Left lung (tissue), 14 donors: Measurements from ENCODE around the gene RAX. TPM values are rescaled to one million over a fixed set of nuclear protein-coding genes. Genes with fewer than 3 reads are reported as not detected.
A peak's percentile ranks its signal among the peaks of the same experiment; 100 is the strongest.

Experiments used
- ATAC-seq: fragments of 200-7000 bp; cut with Tn5 transposase; one replicate; pipeline ENCODE4 v1.9.1; 2020; ENCODE audit warnings: moderate library complexity
- DNase-seq, 4 donors: peaks; one replicate each; pipeline ENCODE4 v3.0.0-alpha.2; 2013 to 2020
- H3K27ac ChIP-seq, 2 donors: fragments of 200-600 bp; sonication (generic) in 1 of 2; one replicate each; pipeline versions ENCODE4 v1.5.0 to v1.8.0; 2020 to 2021
- H3K27me3 ChIP-seq, 2 donors: fragments of 200-600 bp; sonication (generic) in 1 of 2; one replicate each; pipeline versions ENCODE4 v1.5.0 to v1.8.0; 2020 to 2021
- H3K36me3 ChIP-seq, 2 donors: fragments of 200-600 bp; sonication (generic) in 1 of 2; one replicate each; pipeline versions ENCODE4 v1.5.0 to v1.8.0; 2020 to 2021
- H3K4me1 ChIP-seq, 2 donors: fragments of 200-600 bp; one replicate each; pipeline ENCODE4 v1.8.0; 2021
- H3K4me3 ChIP-seq, 2 donors: fragments of 200-600 bp; sonication (generic) in 1 of 2; one replicate each; pipeline versions ENCODE4 v1.5.0 to v1.8.0; 2020 to 2021; ENCODE audit warnings: mild to moderate bottlenecking in 1 of 2
- H3K9me3 ChIP-seq, 2 donors: fragments of 200-600 bp; sonication (generic) in 1 of 2; one replicate each; pipeline versions ENCODE4 v1.5.0 to v1.8.0; 2020 to 2021
- CTCF ChIP-seq, 2 donors: fragments of 200-600 bp; sonication (generic) in 1 of 2; IDR thresholded peaks; one replicate each; pipeline versions ENCODE4 v1.5.0 to v1.8.0; 2021; ENCODE audit warnings: antibody characterized with exemption in 2 of 2
- intact Hi-C, 2 donors: fragments of 100-400 bp; cut with DNase I; formaldehyde crosslinking; loops; one replicate each; pipeline versions ENCODE4 v1.11.2 to v1.14.2; 2022
- long read RNA-seq, 12 donors: library from polyadenylated mRNA in 2 of 12; unstranded in 2 of 12; transcript quantifications; one replicate each; pipeline ENCODE4 v2.0.0 and lab custom pipeline, GENCODE V29; 2019 to 2026
- polyA plus RNA-seq, 6 donors: library from polyadenylated mRNA; unstranded; fragments of 120-200 nt; gene quantifications; one replicate each; pipeline ENCODE4 v1.2.1, GENCODE V29; 2013; ENCODE audit not compliant: insufficient read length in 6 of 6
- total RNA-seq, 2 donors: library from RNA; stranded (reverse); fragmentation: NEBNext Ultra II Directional; extraction: Animal tissue kit (Norgen Biotek cat#: 25700); gene quantifications; one replicate each; pipeline ENCODE4 v1.2.1, GENCODE V29; 2021
- donor health status: DM: no; HTN: yes; CAD: no.
- donor health status: DM: no; HTN: no; CAD: no.

Gene RAX
- total RNA-seq (not detected), polyA plus RNA-seq (not detected)
- long read RNA-seq, donor 1: 0 reads
- long read RNA-seq, donor 2: 0 reads
- long read RNA-seq, donor 3: 0 reads
- long read RNA-seq, donor 4: 0 reads
- long read RNA-seq, donor 5: 0 reads
- long read RNA-seq, donor 6: 0 reads
- long read RNA-seq, donor 7: 0 reads
- long read RNA-seq, donor 8: 0 reads
- long read RNA-seq, donor 9: 0 reads
- long read RNA-seq, donor 10: 0 reads
- long read RNA-seq, donor 11: 0 reads
- long read RNA-seq, donor 12: 0 reads

DNA sequence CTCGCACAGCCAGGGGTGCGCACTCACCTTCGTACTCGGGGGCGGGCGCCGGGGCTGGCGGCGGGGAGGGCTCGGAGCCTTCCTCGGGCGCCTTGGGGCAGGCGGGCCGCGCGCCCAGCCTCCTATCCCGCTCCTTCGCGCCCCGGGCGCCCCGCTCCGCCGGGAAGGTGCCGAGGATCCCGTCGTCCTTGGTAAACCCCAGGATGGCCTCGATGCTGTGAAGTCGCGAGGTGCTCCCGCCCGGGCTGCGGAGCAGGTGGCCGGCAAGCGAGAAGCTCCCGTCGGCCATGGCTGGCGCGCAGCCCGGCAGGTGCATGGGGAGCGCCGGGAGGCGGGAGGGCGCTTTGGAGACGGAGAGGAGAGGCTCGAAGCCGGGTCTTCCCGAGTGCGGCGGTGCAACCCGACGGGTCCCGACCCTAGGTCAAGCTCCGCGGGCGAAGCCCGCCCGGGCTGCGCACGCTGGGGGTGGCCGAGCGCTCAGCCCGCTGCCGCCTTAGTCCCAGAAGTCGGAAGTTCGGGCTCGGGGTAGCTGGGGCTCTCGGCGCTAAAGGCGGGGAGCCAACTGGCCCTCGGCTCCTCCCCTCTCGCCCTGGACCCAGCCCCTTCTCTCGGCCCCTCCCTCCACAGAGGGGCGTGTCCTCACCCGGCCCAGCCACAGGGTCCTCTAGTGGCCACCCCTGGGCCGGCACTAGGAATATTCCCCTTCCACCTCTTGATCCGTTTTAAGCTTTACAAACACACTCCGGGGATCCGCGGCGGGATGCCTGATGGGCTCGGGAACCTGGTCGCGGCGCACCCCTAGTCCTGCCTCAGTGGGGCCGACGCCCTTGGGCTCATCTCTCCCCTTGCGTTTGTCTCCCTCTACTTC lies at the start of gene RAX:
Gene RAX, minus strand, starts transcription at position 564 of the 868 bp plus-strand sequence. Its CDS starts 248 bp downstream, at position 316.
- TF ChIP-seq CTCF (IDR thresholded peaks at IDR 0.05): no peak
- intact Hi-C loops: no loop called here
- Histone ChIP-seq H3K36me3 (no peaks in the 10 kb centered on the region), H3K9me3 (no peaks in the 10 kb centered on the region), H3K4me3 (peak within 1 kb of the TSS in 1 of 2 donors; percentile 20), H3K27ac (no peak within 1 kb of the TSS), H3K27me3 (peaks cover 79 to 100% of the 10 kb centered on the region in 2 donors), H3K4me1 (peaks cover 9 to 36% of the 10 kb centered on the region in 2 donors)
- DNase-seq (peak in 1 of 4 donors; percentile 69), ATAC-seq (peak; percentile 22)

- Histone ChIP-seq H3K27me3 (no peaks in the 10 kb centered on the region), H3K27ac (no peak within 1 kb of the TSS), H3K36me3 (no peaks in the 10 kb centered on the region), H3K4me3 (no peak within 1 kb of the TSS), H3K9me3 (no peaks in the 10 kb centered on the region), H3K4me1 (no peaks in the 10 kb centered on the region)
- intact Hi-C loops: no loop called here
- no peak for DNase-seq
- ATAC-seq: no peak
- TF ChIP-seq CTCF (IDR thresholded peaks at IDR 0.05): no peak
These were observed 45.3 kb upstream of the RAX start, which contains the start of gene CPLX4 for GRCh38 chr18:59318460-59319050. Gene CPLX4 (minus strand): TSS chr18:59318649. CDS start chr18:59318462, 187 bp downstream.

- Histone ChIP-seq H3K4me3 (no peak overlapping the region), H3K27ac (no peak overlapping the region), H3K9me3 (no peaks in the 10 kb centered on the region), H3K36me3 (no peaks in the 10 kb centered on the region), H3K4me1 (peaks cover 0 to 4% of the 10 kb centered on the region in 2 donors), H3K27me3 (peaks cover 10 to 51% of the 10 kb centered on the region in 2 donors)
- ATAC-seq: no peak
- intact Hi-C loops: no loop called here
- no peak for DNase-seq
- no peak for TF ChIP-seq CTCF (IDR thresholded peaks at IDR 0.05)
These were observed 38.4 kb upstream of the RAX start for GRCh38 chr18:59311631-59312030.

GRCh38 chr18:59308938-59309260 lies 35.6 kb upstream of the RAX start:
- intact Hi-C loops: loop anchor here in 1 of 2 donors (5.0 kb wide), 1 partner anchor 93 kb away; no protein-coding TSS in a partner anchor
- H3K27ac ChIP-seq: no peak overlapping the region
- H3K36me3 ChIP-seq: no peaks in the 10 kb centered on the region
- H3K9me3 ChIP-seq: no peaks in the 10 kb centered on the region
- peak overlapping the region in 1 of 2 donors; percentile 17 for H3K4me3 ChIP-seq
- DNase-seq (peak in 1 of 4 donors; percentile 32), ATAC-seq (peak; percentile 68)
- H3K4me1 ChIP-seq: peaks cover 0 to 4% of the 10 kb centered on the region in 2 donors
- H3K27me3 ChIP-seq: peaks cover 10 to 70% of the 10 kb centered on the region in 2 donors
- TF ChIP-seq CTCF (IDR thresholded peaks at IDR 0.05): no peak
